Lower leg skin (tissue), 3 donors: ENCODE measurements around the gene PROM2.

Experiments used
- CTCF ChIP-seq, 3 donors: fragments of 450-650 bp; IDR thresholded peaks; one replicate each; pipeline ENCODE4 v1.5.1; 2016; ENCODE audit warnings: antibody characterized with exemption in 3 of 3, mild to moderate bottlenecking in 3 of 3, moderate library complexity in 2 of 3
- POLR2A ChIP-seq, 2 donors: fragments of 450-650 bp; IDR thresholded peaks; one replicate each; pipeline ENCODE4 v1.6.1; 2016 to 2017; ENCODE audit warnings: antibody characterized with exemption in 2 of 2, mild to moderate bottlenecking in 1 of 2, moderate library complexity in 1 of 2

- TF ChIP-seq CTCF (IDR thresholded peaks at IDR 0.05), result no peak
- no peak for TF ChIP-seq POLR2A (IDR thresholded peaks at IDR 0.05)
Measured at GRCh38 chr2:95232232-95232631, 42.0 kb upstream of the PROM2 start.
